ENCODE results near the gene PDE1A. TPM values are rescaled to one million over a fixed set of nuclear protein-coding genes. Genes with fewer than 3 reads are reported as not detected.

PDE1A gene
- total and polyA plus RNA-seq, 10 of the 15 experiments (the other 5 are each of a cell fraction or from before 2014, with no cell fraction given) = 1.1 TPM; not detected in 9

- ChIA-PET CTCF (interaction anchor here (0.9 kb wide), 2 partner anchors 41 to 282 kb away, joined by 3 to 4 read pairs; no protein-coding TSS in a partner anchor), SMC1A (ENCODE audit: uncharacterized antibody, unreplicated experiment) (interaction anchor here (0.7 to 1.2 kb wide), 3 partner anchors 109 to 143 kb away, joined by 3 read pairs; no protein-coding TSS in a partner anchor), RAD21 (ENCODE audit: unreplicated experiment) (no interaction called here), POLR2A (no interaction called here)
- no peak overlapping the region for H3K4me3 ChIP-seq
- in situ Hi-C loops (cut with MboI) = no loop called here
- no peaks in the 10 kb centered on the region for H4K20me1 ChIP-seq (ENCODE audit: control insufficient read depth, insufficient read depth)
- no peaks in the 10 kb centered on the region for H3K4me1 ChIP-seq (ENCODE audit: control insufficient read depth, insufficient read depth, low read length)
- H3K4me2 ChIP-seq (ENCODE audit: control insufficient read depth, insufficient read depth) = no peak overlapping the region
- no TSS peak for BruUV-seq (replicated peaks)
- ATAC-seq = no peak
- no peak overlapping the region for H2AFZ ChIP-seq (ENCODE audit: control insufficient read depth, low read depth, low read length)
- H3K36me3 ChIP-seq (ENCODE audit: control insufficient read depth in 2 of 2, insufficient read depth in 2 of 2, low read length in 1 of 2) = no peaks in the 10 kb centered on the region
- WGBS (ENCODE audit: insufficient coverage, insufficient replicate concordance, low lambda C conversion rate, missing lambda C conversion rate) = 12% methylated on average over 4 of the region's 4 CpGs
- FAIRE-seq = no peak
- DNase-seq (ENCODE audit: low read depth, low spot score) = no peak
- H3K9ac ChIP-seq (ENCODE audit: control insufficient read depth, insufficient read depth, low read length) = no peak overlapping the region
- no peak overlapping the region for H3K27ac ChIP-seq (ENCODE audit: control insufficient read depth, insufficient read depth)
- no peaks in the 10 kb centered on the region for H3K9me3 ChIP-seq (replicated peaks; ENCODE audit: control insufficient read depth, insufficient read depth, low read length)
- H3K27me3 ChIP-seq (replicated peaks in 1 of 2; ENCODE audit: control insufficient read depth in 2 of 2, insufficient read depth in 2 of 2, low read length in 1 of 2) = no peaks in the 10 kb centered on the region
- H3K79me2 ChIP-seq (ENCODE audit: control insufficient read depth, insufficient read depth, low read length) = no peaks in the 10 kb centered on the region
- intact Hi-C loops (cut with micrococcal nuclease; ENCODE audit: unreplicated experiment) = no loop called here
- TF ChIP-seq CUX1 (IDR thresholded peaks at IDR 0.05; ENCODE audit: insufficient replicate concordance, low read depth, low read length) (no peak), ETV6 (conservative IDR thresholded peaks at IDR 0.05 in 1 of 2, IDR thresholded peaks at IDR 0.05 in 1 of 2; ENCODE audit: borderline replicate concordance in 1 of 2, low read depth in 1 of 2) (no peak), E4F1 (IDR thresholded peaks at IDR 0.05; ENCODE audit: borderline replicate concordance, partially characterized antibody) (no peak), CEBPB (IDR thresholded peaks at IDR 0.05; ENCODE audit: borderline replicate concordance in 1 of 2, low read depth in 2 of 2, low read length in 2 of 2) (no peak), CBX5 (IDR thresholded peaks at IDR 0.05; ENCODE audit: low read depth) (no peak), ASH2L (IDR thresholded peaks at IDR 0.05; ENCODE audit: borderline replicate concordance, low read depth) (no peak), FOXM1 (IDR thresholded peaks at IDR 0.05; ENCODE audit: low read depth, low read length) (no peak), RB1 (IDR thresholded peaks at IDR 0.05; ENCODE audit: borderline replicate concordance) (no peak), SRF (IDR thresholded peaks at IDR 0.05; ENCODE audit: low read depth in 2 of 2, low read length in 2 of 2) (no peak), KAT2A (conservative IDR thresholded peaks at IDR 0.05; ENCODE audit: control insufficient read depth, low read depth, low read length) (no peak), CREB1 (IDR thresholded peaks at IDR 0.05; ENCODE audit: low read depth) (no peak), MAX (IDR thresholded peaks at IDR 0.05; ENCODE audit: low read depth, low read length) (no peak), BCL3 (IDR thresholded peaks at IDR 0.05; ENCODE audit: borderline replicate concordance, insufficient read depth, low read depth, low read length, poor library complexity, severe bottlenecking) (no peak), SPI1 (IDR thresholded peaks at IDR 0.05; ENCODE audit: borderline replicate concordance, insufficient read depth, low read depth, low read length) (no peak)
Measured at GRCh38 chr2:182366628-182367027, 60.2 kb downstream of the PDE1A start.

Measured in GM12878 (cell line).